Liver (tissue), 3 donors: ENCODE data around the gene TNS3.

Experiments
- ATF3 ChIP-seq: IDR thresholded peaks from 2 replicates; pipeline ENCODE4 v1.6.1; 2016; ENCODE audit warnings: antibody characterized with exemption
- CTCF ChIP-seq: fragments of 150-350 bp; IDR thresholded peaks from 2 replicates; pipeline ENCODE4 v1.5.1; 2017; ENCODE audit warnings: improper control_type of control experiment, low read depth, low read length; ENCODE audit not compliant: missing input control
- FOXA1 ChIP-seq: IDR thresholded peaks from 2 replicates; pipeline ENCODE4 v1.6.1; 2016; ENCODE audit warnings: antibody characterized with exemption
- JUND ChIP-seq, 2 donors: IDR thresholded peaks; 2 replicates each; pipeline ENCODE4 v1.6.1; 2016; ENCODE audit warnings: antibody characterized with exemption in 2 of 2
- RAD21 ChIP-seq, 2 donors: IDR thresholded peaks; 2 replicates each; pipeline ENCODE4 v1.6.1; 2016; ENCODE audit warnings: antibody characterized with exemption in 2 of 2, mild to moderate bottlenecking in 2 of 2
- SP1 ChIP-seq: IDR thresholded peaks from 2 replicates; pipeline ENCODE4 v1.6.1; 2018; ENCODE audit warnings: antibody characterized with exemption, mild to moderate bottlenecking
- YY1 ChIP-seq: IDR thresholded peaks from 2 replicates; pipeline ENCODE4 v1.6.1; 2016; ENCODE audit warnings: antibody characterized with exemption, mild to moderate bottlenecking
- donor health status: healthy.
- donor health status: healthy.

GRCh38 chr7:47400741-47401206 lies 181.1 kb downstream of the TNS3 start:
- TF ChIP-seq ATF3 (no peak), RAD21 (IDR thresholded peaks at IDR 0.05) (no peak), SP1 (no peak), JUND (IDR thresholded peaks at IDR 0.05) (no peak), FOXA1 (no peak), CTCF (no peak), YY1 (no peak)
